Measurements from ENCODE around the gene WIZ. TPM values are rescaled to one million over a fixed set of nuclear protein-coding genes. Genes with fewer than 3 reads are reported as not detected.

WIZ gene
- total and polyA plus RNA-seq, 2 experiments from 2014 or later: 8.9 to 39.5 TPM

DNA sequence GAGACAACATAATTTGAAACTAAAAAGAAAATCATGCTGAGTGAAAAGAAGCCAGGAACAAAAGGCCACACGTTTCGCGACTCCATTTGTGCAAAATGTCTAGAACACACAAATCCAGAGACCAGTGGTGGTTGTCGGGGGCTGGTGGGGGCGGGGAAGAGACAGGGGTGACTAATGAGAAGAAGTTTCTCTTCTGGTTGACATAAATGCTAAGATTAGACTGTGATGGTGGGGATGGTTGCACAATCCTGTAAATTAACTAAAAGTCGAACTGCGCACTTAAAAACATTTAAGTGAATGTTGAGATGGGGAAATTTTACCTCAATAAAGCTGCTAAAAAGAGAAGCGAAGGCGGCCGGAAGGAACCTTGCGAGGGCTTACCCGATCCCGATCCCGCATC lies 77.3 kb downstream of the WIZ start (continued):
- no peak for TF ChIP-seq JUNB (IDR thresholded peaks at IDR 0.05; ENCODE audit: unreplicated experiment)
- no peak for TF ChIP-seq ZNF331 (CRISPR knock-in tag; IDR thresholded peaks at IDR 0.05; ENCODE audit: low read depth)
- TF ChIP-seq EZH2 (IDR thresholded peaks at IDR 0.05; ENCODE audit: low read depth, unreplicated experiment): no peak

DNA sequence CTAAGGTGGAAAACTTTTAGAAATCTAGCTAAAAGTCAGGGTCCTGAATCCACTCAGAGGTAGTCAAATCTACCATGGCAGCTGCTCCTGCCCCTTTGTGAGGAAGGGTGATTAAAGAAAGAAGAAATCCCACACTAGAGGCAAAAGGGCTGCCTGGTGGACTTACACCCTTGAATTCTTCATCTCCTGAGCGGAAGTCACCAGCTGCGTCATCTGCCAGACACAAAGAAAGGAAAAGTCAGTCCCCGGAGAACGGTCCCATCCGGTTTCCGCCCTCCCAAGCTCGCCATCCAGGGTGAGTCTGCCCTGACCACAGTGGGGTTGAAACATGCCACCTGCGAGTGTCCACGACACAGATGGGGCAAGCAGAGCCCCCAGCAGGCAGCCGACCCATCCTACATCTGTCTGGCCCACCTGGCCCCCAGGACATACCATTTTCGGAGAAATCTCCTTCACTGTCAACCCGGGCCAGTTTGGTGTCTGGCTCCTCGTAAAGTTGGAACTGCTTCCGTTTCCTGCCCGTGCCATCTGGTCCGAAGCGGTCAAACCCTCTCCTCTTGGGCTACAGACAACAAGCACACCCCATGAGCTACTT lies 77.9 kb downstream of the WIZ start:
- Mint-ChIP-seq H3K27me3 (ENCODE audit: insufficient read depth, low read depth, poor library complexity) (peaks cover 13% of the 10 kb centered on the region), H3K4me3 (no peak overlapping the region), H3K36me3 (ENCODE audit: low read depth) (peaks cover 65% of the 10 kb centered on the region), H3K27ac (no peak overlapping the region), H3K9me3 (no peaks in the 10 kb centered on the region), H3K4me1 (peaks cover 3% of the 10 kb centered on the region)
- Histone ChIP-seq H3K4me3 (no peak overlapping the region), H3K27me3 (ENCODE audit: insufficient read depth) (no peaks in the 10 kb centered on the region), H4K20me1 (replicated peaks; ENCODE audit: insufficient read depth) (peaks cover 23% of the 10 kb centered on the region), H3F3A (replicated peaks; ENCODE audit: low read depth) (no peaks in the 10 kb centered on the region), H3K79me2 (replicated peaks; ENCODE audit: insufficient read depth) (peaks cover 56% of the 10 kb centered on the region), H3K36me3 (ENCODE audit: insufficient read depth) (peaks cover 28% of the 10 kb centered on the region), H3K4me1 (ENCODE audit: insufficient read depth) (no peaks in the 10 kb centered on the region), H3K27ac (ENCODE audit: low read depth) (no peak overlapping the region), H3K4me2 (no peak overlapping the region), H2AFZ (no peak overlapping the region), H3K9me2 (ENCODE audit: insufficient read depth) (no peaks in the 10 kb centered on the region)
- TF ChIP-seq ZNF331 (CRISPR knock-in tag; IDR thresholded peaks at IDR 0.05; ENCODE audit: low read depth): no peak
- no peak for TF ChIP-seq CREB1 (CRISPR knock-in tag; IDR thresholded peaks at IDR 0.05; ENCODE audit: low read depth)
- no peak for TF ChIP-seq ZNF114 (CRISPR knock-in tag; IDR thresholded peaks at IDR 0.05)
- TF ChIP-seq, protein P1, sequence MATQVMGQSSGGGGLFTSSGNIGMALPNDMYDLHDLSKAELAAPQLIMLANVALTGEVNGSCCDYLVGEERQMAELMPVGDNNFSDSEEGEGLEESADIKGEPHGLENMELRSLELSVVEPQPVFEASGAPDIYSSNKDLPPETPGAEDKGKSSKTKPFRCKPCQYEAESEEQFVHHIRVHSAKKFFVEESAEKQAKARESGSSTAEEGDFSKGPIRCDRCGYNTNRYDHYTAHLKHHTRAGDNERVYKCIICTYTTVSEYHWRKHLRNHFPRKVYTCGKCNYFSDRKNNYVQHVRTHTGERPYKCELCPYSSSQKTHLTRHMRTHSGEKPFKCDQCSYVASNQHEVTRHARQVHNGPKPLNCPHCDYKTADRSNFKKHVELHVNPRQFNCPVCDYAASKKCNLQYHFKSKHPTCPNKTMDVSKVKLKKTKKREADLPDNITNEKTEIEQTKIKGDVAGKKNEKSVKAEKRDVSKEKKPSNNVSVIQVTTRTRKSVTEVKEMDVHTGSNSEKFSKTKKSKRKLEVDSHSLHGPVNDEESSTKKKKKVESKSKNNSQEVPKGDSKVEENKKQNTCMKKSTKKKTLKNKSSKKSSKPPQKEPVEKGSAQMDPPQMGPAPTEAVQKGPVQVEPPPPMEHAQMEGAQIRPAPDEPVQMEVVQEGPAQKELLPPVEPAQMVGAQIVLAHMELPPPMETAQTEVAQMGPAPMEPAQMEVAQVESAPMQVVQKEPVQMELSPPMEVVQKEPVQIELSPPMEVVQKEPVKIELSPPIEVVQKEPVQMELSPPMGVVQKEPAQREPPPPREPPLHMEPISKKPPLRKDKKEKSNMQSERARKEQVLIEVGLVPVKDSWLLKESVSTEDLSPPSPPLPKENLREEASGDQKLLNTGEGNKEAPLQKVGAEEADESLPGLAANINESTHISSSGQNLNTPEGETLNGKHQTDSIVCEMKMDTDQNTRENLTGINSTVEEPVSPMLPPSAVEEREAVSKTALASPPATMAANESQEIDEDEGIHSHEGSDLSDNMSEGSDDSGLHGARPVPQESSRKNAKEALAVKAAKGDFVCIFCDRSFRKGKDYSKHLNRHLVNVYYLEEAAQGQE (IDR thresholded peaks at IDR 0.05; ENCODE audit: unreplicated experiment): no peak
- no peak for TF ChIP-seq STAT1 (IDR thresholded peaks at IDR 0.05; ENCODE audit: unreplicated experiment)
- TF ChIP-seq NANOG (IDR thresholded peaks at IDR 0.05; ENCODE audit: borderline replicate concordance): no peak
- TF ChIP-seq, protein P2, sequence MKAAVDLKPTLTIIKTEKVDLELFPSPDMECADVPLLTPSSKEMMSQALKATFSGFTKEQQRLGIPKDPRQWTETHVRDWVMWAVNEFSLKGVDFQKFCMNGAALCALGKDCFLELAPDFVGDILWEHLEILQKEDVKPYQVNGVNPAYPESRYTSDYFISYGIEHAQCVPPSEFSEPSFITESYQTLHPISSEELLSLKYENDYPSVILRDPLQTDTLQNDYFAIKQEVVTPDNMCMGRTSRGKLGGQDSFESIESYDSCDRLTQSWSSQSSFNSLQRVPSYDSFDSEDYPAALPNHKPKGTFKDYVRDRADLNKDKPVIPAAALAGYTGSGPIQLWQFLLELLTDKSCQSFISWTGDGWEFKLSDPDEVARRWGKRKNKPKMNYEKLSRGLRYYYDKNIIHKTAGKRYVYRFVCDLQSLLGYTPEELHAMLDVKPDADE (IDR thresholded peaks at IDR 0.05): no peak
- no peak for TF ChIP-seq EZH2phosphoT487 (IDR thresholded peaks at IDR 0.05; ENCODE audit: unreplicated experiment)
- no peak for TF ChIP-seq JUNB (IDR thresholded peaks at IDR 0.05; ENCODE audit: unreplicated experiment)
- TF ChIP-seq, protein P3, sequence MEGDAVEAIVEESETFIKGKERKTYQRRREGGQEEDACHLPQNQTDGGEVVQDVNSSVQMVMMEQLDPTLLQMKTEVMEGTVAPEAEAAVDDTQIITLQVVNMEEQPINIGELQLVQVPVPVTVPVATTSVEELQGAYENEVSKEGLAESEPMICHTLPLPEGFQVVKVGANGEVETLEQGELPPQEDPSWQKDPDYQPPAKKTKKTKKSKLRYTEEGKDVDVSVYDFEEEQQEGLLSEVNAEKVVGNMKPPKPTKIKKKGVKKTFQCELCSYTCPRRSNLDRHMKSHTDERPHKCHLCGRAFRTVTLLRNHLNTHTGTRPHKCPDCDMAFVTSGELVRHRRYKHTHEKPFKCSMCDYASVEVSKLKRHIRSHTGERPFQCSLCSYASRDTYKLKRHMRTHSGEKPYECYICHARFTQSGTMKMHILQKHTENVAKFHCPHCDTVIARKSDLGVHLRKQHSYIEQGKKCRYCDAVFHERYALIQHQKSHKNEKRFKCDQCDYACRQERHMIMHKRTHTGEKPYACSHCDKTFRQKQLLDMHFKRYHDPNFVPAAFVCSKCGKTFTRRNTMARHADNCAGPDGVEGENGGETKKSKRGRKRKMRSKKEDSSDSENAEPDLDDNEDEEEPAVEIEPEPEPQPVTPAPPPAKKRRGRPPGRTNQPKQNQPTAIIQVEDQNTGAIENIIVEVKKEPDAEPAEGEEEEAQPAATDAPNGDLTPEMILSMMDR (conservative IDR thresholded peaks at IDR 0.05; ENCODE audit: low read depth in 2 of 2): no peak
- TF ChIP-seq, protein P4, sequence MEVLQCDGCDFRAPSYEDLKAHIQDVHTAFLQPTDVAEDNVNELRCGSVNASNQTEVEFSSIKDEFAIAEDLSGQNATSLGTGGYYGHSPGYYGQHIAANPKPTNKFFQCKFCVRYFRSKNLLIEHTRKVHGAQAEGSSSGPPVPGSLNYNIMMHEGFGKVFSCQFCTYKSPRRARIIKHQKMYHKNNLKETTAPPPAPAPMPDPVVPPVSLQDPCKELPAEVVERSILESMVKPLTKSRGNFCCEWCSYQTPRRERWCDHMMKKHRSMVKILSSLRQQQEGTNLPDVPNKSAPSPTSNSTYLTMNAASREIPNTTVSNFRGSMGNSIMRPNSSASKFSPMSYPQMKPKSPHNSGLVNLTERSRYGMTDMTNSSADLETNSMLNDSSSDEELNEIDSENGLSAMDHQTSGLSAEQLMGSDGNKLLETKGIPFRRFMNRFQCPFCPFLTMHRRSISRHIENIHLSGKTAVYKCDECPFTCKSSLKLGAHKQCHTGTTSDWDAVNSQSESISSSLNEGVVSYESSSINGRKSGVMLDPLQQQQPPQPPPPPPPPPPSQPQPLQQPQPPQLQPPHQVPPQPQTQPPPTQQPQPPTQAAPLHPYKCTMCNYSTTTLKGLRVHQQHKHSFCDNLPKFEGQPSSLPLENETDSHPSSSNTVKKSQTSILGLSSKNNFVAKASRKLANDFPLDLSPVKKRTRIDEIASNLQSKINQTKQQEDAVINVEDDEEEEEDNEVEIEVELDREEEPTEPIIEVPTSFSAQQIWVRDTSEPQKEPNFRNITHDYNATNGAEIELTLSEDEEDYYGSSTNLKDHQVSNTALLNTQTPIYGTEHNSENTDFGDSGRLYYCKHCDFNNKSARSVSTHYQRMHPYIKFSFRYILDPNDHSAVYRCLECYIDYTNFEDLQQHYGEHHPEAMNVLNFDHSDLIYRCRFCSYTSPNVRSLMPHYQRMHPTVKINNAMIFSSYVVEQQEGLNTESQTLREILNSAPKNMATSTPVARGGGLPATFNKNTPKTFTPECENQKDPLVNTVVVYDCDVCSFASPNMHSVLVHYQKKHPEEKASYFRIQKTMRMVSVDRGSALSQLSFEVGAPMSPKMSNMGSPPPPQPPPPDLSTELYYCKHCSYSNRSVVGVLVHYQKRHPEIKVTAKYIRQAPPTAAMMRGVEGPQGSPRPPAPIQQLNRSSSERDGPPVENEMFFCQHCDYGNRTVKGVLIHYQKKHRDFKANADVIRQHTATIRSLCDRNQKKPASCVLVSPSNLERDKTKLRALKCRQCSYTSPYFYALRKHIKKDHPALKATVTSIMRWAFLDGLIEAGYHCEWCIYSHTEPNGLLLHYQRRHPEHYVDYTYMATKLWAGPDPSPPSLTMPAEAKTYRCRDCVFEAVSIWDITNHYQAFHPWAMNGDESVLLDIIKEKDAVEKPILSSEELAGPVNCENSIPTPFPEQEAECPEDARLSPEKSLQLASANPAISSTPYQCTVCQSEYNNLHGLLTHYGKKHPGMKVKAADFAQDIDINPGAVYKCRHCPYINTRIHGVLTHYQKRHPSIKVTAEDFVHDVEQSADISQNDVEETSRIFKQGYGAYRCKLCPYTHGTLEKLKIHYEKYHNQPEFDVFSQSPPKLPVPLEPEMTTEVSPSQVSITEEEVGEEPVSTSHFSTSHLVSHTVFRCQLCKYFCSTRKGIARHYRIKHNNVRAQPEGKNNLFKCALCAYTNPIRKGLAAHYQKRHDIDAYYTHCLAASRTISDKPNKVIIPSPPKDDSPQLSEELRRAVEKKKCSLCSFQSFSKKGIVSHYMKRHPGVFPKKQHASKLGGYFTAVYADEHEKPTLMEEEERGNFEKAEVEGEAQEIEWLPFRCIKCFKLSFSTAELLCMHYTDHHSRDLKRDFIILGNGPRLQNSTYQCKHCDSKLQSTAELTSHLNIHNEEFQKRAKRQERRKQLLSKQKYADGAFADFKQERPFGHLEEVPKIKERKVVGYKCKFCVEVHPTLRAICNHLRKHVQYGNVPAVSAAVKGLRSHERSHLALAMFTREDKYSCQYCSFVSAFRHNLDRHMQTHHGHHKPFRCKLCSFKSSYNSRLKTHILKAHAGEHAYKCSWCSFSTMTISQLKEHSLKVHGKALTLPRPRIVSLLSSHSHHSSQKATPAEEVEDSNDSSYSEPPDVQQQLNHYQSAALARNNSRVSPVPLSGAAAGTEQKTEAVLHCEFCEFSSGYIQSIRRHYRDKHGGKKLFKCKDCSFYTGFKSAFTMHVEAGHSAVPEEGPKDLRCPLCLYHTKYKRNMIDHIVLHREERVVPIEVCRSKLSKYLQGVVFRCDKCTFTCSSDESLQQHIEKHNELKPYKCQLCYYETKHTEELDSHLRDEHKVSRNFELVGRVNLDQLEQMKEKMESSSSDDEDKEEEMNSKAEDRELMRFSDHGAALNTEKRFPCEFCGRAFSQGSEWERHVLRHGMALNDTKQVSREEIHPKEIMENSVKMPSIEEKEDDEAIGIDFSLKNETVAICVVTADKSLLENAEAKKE (CRISPR knock-in tag; IDR thresholded peaks at IDR 0.05): no peak
- no peak for TF ChIP-seq POLR2AphosphoS5 (IDR thresholded peaks at IDR 0.05; ENCODE audit: low read depth)
- no peak for TF ChIP-seq EZH2 (IDR thresholded peaks at IDR 0.05; ENCODE audit: low read depth, unreplicated experiment)
- DNase-seq (ENCODE audit: low spot score) (no peak), ATAC-seq (no peak)
